Activated CD8-positive, alpha-beta memory T cell treated with anti-CD3 and anti-CD28 coated beads, Interleukin-2, amount 50 U/mL, for 1 hour (primary cell): ENCODE data around the gene KDM3B.
"Not testable (repeated sequence)": the region's sequence is repeated elsewhere in the genome, so short reads cannot be mapped to it uniquely, and the experiment has no call there.

ENCODE experiments used
- DNase-seq: peaks from one replicate; pipeline ENCODE4 v3.0.0-alpha.2; 2020; ENCODE audit errors: extremely low read depth

The KDM3B gene

GRCh38 chr5:138466900-138467710 lies 114.6 kb downstream of the KDM3B start:
- DNase-seq, result no peak

GRCh38 chr5:138467711-138468132 lies 115.2 kb downstream of the KDM3B start:
- DNase-seq, result no peak

- no peak for DNase-seq
Observed at GRCh38 chr5:138468133-138468965, 115.9 kb downstream of the KDM3B start.

- DNase-seq, result no peak
Observed at GRCh38 chr5:138468966-138469539, 116.6 kb downstream of the KDM3B start.

DNA sequence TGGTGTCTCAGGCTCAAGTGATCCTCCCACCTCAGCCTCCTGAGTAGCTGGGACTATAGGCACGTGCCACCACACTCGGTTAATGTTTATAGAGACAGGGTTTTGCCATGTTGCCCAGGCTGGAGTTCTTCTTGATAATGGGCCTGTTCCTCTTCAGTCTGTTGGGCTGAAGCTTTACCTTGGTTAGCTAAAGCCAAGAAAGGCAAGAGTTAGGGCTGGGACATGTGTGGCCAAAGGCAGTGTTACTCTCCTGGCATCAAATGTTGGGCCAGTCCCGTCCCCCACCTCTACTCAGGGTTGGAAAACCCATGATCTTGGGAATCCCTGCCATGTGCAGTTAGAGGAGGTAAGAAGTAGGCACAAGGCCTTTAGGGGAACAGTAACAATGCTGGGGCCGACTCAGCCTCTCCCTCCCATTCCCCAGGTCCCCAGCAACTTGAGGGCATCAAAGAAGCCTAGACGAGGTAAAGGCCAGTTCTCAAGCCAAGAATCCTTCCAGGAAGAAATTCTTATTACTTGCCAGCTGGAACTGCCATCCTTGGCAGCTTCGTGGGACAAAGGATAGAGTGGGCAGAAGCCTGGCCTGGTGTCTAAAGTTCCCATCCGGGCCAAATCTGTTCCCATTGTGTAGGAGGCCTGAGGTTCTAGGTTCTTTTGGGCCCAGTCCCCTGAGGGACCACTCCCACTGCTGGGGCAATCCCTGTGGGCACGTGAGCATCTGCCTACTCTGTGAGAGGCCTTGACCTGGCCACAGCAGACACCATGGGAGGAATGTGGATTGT lies 117.2 kb downstream of the KDM3B start:
- DNase-seq, result no peak

- DNase-seq, result no peak
Observed at GRCh38 chr5:138470322-138471051, 118.0 kb downstream of the KDM3B start.

GRCh38 chr5:138471052-138471361 lies 118.5 kb downstream of the KDM3B start:
- no peak for DNase-seq

DNA sequence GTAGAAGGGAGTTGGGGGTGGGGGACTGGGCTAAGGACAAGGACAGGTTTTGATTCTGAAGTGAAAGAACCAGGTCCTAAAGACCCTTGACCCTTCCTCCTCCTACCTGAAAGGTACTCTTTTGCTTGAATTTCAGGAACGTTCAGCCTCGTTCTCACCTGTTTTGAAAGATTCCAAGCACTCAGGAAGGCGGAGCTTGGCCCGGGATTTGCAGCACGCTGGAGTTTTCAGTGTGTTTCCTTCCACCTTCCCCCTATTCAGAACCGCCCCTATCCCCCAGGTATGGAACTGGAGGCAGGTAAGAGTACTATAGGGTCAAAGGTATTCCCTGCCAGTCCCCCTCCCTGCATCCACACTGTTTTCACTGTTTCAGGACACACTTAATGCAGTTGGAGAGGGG lies 119.9 kb downstream of the KDM3B start:
- DNase-seq, result no peak

DNA sequence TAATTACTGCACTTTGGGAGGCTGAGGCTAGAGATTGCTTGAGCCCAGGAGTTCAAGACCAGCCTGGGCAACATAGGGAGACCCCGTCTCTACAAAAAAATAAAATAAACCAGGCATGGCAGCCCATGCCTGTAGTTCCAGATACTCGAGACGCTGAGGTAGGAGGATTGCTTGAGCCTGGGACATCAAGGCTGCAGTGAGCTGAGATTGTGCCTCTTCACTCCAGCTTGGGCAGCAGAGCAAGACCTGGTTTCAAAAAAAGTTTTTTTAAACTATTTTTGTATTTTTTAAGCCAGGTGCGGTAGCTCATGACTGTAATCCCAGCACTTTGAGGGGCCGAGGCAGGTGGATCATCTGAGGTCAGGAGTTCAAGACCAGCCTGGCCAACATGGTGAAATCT lies 120.7 kb downstream of the KDM3B start:
- DNase-seq, result not testable (repeated sequence)

DNA sequence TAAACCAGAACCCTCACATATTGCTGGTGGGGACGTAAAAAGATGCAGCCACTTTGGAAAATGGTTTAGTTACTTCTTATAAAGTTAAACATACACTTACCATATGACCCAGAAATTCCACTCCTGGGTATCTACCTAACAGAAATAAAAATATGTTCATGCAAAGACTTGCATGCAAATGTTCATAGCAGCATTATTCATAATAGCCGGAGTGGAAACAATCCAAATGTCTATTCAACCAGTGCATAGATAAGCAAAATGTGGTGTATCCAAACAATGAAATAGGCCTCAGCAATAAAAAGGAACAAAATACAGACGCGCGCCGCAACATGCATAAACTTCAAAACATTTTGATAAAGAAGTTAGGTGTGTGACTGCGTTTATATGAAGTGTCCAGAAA lies 124.4 kb downstream of the KDM3B start:
- DNase-seq, result no peak

DNA sequence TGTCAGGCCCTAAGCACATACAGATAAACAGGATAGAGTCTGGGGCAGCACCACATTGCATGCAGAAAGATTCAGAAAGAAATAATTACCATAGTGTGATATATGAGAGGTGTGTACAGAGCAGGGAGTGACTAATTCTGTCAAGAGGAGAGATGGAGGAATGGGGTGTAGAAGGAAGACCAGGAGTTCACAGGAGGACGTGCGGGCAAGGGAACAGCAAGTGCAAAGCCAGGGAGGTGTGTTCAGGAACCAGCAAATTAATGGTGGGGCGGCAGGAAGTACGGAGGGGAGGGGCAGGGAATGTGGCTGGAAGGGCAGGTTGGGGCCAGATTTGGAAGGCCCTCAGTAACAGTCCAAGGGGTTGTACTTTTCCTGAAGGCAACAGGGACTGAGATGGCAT lies 130.2 kb downstream of the KDM3B start:
- DNase-seq, result no peak
